Sigmoid colon (tissue), 7 donors: ENCODE measurements around the gene DDX25. TPM values are rescaled to one million over a fixed set of nuclear protein-coding genes. Genes with fewer than 3 reads are reported as not detected.

Source experiments
- DNase-seq: peaks from one replicate; pipeline ENCODE4 v3.0.0-alpha.2; 2019
- H3K27ac ChIP-seq, 4 donors: fragments of 200-600 bp; sonication (generic); one replicate each; pipeline ENCODE4 v1.5.1; 2016 to 2019; ENCODE audit warnings: mild to moderate bottlenecking in 1 of 4
- H3K27me3 ChIP-seq, 3 donors: fragments of 200-600 bp; sonication (generic); one replicate each; pipeline ENCODE4 v1.5.1; 2019; ENCODE audit warnings: mild to moderate bottlenecking in 1 of 3
- H3K36me3 ChIP-seq, 4 donors: fragments of 200-600 bp; sonication (generic); one replicate each; pipeline ENCODE4 v1.5.1; 2016 to 2019
- H3K4me1 ChIP-seq, 4 donors: fragments of 200-600 bp; sonication (generic); one replicate each; pipeline ENCODE4 v1.5.1; 2017 to 2019
- H3K4me3 ChIP-seq, 4 donors: fragments of 200-600 bp; sonication (generic); one replicate each; pipeline ENCODE4 v1.5.1; 2017 to 2019; ENCODE audit warnings: mild to moderate bottlenecking in 2 of 4, moderate library complexity in 1 of 4
- H3K9me3 ChIP-seq, 4 donors: fragments of 200-600 bp in 3 of 4; sonication (generic) in 3 of 4; one replicate each; pipeline versions ENCODE4 v1.5.1 to v1.6.1; 2013 to 2019
- EP300 ChIP-seq, 4 donors: sonication (generic); formaldehyde crosslinking; IDR thresholded peaks; one replicate each; pipeline ENCODE4 v1.6.1; 2017; ENCODE audit warnings: antibody characterized with exemption in 4 of 4
- POLR2A ChIP-seq, 2 donors: fragments of 450-650 bp; IDR thresholded peaks; one replicate each; pipeline ENCODE4 v1.6.1; 2016; ENCODE audit warnings: antibody characterized with exemption in 2 of 2, mild to moderate bottlenecking in 2 of 2, moderate library complexity in 2 of 2
- POLR2AphosphoS5 ChIP-seq, 4 donors: sonication (generic); formaldehyde crosslinking; IDR thresholded peaks; one replicate each; pipeline ENCODE4 v1.6.1; 2017; ENCODE audit warnings: antibody characterized with exemption in 4 of 4
- WGBS, 2 donors: extraction: QIAGEN DNeasy Blood & Tissue Kit; methylation state at CpG; one replicate each; pipeline ENCODE4 v1.1.7; 2013; 5-methylcytosine and 5-hydroxymethylcytosine counted together
- intact Hi-C: fragments of 100-400 bp; cut with DNase I; formaldehyde crosslinking; loops from one replicate; pipeline ENCODE4 v1.15.1; 2023
- polyA plus RNA-seq, 3 donors: library from polyadenylated mRNA; stranded (reverse); fragments of 200-250 nt; gene quantifications; one replicate each; pipeline ENCODE4 v1.2.3, GENCODE V29; 2013
- total RNA-seq, 4 donors: library from RNA; depleted of rRNA; stranded (reverse); fragments of >200 nt; gene quantifications; one replicate each; pipeline ENCODE4 v1.1.0, GENCODE V29; 2016
- TF ChIP-seq, protein P1 (sequence below), 4 experiments: fragments of 450-650 bp in 3 of 4; fragments of 200-600 bp in 1 of 4; IDR thresholded peaks; one replicate each; pipeline ENCODE4 v1.5.1; 2016 to 2019; ENCODE audit warnings: antibody characterized with exemption in 4 of 4, mild to moderate bottlenecking in 3 of 4, moderate library complexity in 2 of 4
- donor health status: healthy with polysubstance abuse.
- donor health status: Bipolar disorder and iron deficiency.
- donor health status: healthy.

Gene DDX25
- total and polyA plus RNA-seq, 7 donors, result 0.14 to 1.7 (median 0.42) TPM; not detected in 1

- H3K27me3 ChIP-seq, result no peaks in the 10 kb centered on the region
- H3K4me3 ChIP-seq, result no peak overlapping the region
- WGBS, 2 donors, result 90 to 95% methylated on average over 8 of the region's 8 CpGs
- no peaks in the 10 kb centered on the region for H3K9me3 ChIP-seq
- H3K36me3 ChIP-seq, result no peaks in the 10 kb centered on the region
- intact Hi-C loops, result loop anchor here (1.0 to 5.0 kb wide), 2 partner anchors 139 to 271 kb away; partner anchors contain the start of gene CDON
- TF ChIP-seq, protein P1, sequence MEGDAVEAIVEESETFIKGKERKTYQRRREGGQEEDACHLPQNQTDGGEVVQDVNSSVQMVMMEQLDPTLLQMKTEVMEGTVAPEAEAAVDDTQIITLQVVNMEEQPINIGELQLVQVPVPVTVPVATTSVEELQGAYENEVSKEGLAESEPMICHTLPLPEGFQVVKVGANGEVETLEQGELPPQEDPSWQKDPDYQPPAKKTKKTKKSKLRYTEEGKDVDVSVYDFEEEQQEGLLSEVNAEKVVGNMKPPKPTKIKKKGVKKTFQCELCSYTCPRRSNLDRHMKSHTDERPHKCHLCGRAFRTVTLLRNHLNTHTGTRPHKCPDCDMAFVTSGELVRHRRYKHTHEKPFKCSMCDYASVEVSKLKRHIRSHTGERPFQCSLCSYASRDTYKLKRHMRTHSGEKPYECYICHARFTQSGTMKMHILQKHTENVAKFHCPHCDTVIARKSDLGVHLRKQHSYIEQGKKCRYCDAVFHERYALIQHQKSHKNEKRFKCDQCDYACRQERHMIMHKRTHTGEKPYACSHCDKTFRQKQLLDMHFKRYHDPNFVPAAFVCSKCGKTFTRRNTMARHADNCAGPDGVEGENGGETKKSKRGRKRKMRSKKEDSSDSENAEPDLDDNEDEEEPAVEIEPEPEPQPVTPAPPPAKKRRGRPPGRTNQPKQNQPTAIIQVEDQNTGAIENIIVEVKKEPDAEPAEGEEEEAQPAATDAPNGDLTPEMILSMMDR (IDR thresholded peaks at IDR 0.05), result no peak
- TF ChIP-seq POLR2A (IDR thresholded peaks at IDR 0.05) (no peak), POLR2AphosphoS5 (IDR thresholded peaks at IDR 0.05) (no peak), EP300 (IDR thresholded peaks at IDR 0.05) (no peak)
- no peak overlapping the region for H3K27ac ChIP-seq
- no peak for DNase-seq
- H3K4me1 ChIP-seq, result peaks cover 0 to 9% (median 4%) of the 10 kb centered on the region in 4 donors
Observed at GRCh38 chr11:125923633-125924032, 19.3 kb downstream of the DDX25 start.

DNA sequence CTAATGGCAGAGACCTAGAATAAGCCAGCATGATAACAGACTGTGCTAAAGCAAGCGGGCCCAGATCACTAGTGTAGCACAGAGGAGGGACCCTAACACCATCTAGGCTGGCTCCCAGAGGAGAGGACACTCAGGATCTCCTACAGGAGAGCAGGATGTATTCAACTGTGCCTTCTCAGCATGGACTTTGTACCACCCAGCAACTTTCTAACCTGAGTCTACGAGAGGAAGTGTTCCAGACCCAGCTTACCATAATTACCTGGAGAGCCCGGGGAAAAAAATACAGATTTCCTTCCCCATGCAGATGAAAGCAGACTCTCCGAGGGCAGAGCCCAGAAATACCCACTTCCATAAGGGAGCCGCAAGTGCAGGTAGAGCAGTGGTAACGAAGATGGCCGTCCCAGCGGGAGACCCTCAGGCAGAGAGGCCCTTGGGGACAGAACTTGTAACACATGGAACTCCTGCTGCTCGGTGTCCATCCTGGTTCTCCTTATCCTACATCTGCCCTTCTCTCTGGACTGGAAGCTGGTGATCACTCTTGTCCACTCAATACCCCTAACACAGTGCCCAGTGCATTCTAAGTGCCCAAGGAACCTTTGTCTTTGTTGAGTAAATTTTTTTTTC lies 20.2 kb downstream of the DDX25 start:
- H3K4me1 ChIP-seq, result peaks cover 0 to 9% (median 4%) of the 10 kb centered on the region in 4 donors
- no peaks in the 10 kb centered on the region for H3K9me3 ChIP-seq
- TF ChIP-seq POLR2AphosphoS5 (IDR thresholded peaks at IDR 0.05) (no peak), POLR2A (IDR thresholded peaks at IDR 0.05) (no peak)
- TF ChIP-seq, protein P1 (IDR thresholded peaks at IDR 0.05), result no peak
- intact Hi-C loops, result loop anchor here (5.0 kb wide), 1 partner anchor 138 kb away; the partner anchor contains the start of gene CDON
- no peaks in the 10 kb centered on the region for H3K36me3 ChIP-seq
- H3K27me3 ChIP-seq, result no peaks in the 10 kb centered on the region
- no peak overlapping the region for H3K27ac ChIP-seq
- no peak overlapping the region for H3K4me3 ChIP-seq
- WGBS, 2 donors, result 65 to 84% methylated on average over 9 of the region's 9 CpGs
- no peak for DNase-seq

DNA sequence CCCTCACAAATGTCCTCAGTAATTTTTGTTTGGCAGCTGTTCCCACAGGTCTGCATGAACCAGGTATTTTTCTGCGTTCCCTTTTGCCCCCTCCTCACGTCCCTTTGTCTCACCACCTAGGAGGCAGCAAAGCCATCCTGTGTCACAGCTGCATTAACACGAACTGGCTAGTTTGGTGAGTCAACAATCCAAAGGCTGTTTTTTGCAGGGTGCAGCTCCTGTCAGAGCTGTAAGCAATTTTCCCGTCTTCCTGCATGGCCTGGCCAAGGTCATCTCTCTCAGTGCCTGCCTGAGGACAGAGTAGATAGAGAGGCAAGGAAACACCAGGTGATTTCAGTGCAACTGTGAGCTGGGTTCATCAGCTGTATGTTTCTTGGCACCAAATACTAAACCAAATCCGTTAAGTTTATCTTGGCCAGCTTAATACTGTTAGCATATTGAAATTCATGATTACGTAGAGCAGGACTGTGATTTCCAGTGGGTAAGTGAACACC lies 21.0 kb downstream of the DDX25 start:
- 13 to 58% methylated on average over 6 of the region's 6 CpGs for WGBS, 2 donors
- H3K27ac ChIP-seq, result no peak overlapping the region
- no peaks in the 10 kb centered on the region for H3K36me3 ChIP-seq
- no peak for DNase-seq
- H3K27me3 ChIP-seq, result no peaks in the 10 kb centered on the region
- H3K4me1 ChIP-seq, result peaks cover 0 to 9% (median 4%) of the 10 kb centered on the region in 4 donors
- intact Hi-C loops, result no loop called here
- no peak overlapping the region for H3K4me3 ChIP-seq
- TF ChIP-seq EP300 (IDR thresholded peaks at IDR 0.05), result no peak
- H3K9me3 ChIP-seq, result no peaks in the 10 kb centered on the region

GRCh38 chr11:125925804-125926203 lies 21.5 kb downstream of the DDX25 start:
- no peaks in the 10 kb centered on the region for H3K9me3 ChIP-seq
- no peak for TF ChIP-seq POLR2AphosphoS5 (IDR thresholded peaks at IDR 0.05)
- TF ChIP-seq POLR2A (IDR thresholded peaks at IDR 0.05), result no peak
- TF ChIP-seq EP300 (IDR thresholded peaks at IDR 0.05), result no peak
- TF ChIP-seq, protein P1 (IDR thresholded peaks at IDR 0.05), result no peak
- no peaks in the 10 kb centered on the region for H3K36me3 ChIP-seq
- H3K4me1 ChIP-seq, result peaks cover 0 to 9% (median 4%) of the 10 kb centered on the region in 4 donors
- intact Hi-C loops, result no loop called here
- H3K27me3 ChIP-seq, result no peaks in the 10 kb centered on the region
- no peak overlapping the region for H3K27ac ChIP-seq
- no peak for DNase-seq
- 20 to 71% methylated on average over 3 of the region's 3 CpGs for WGBS, 2 donors
- no peak overlapping the region for H3K4me3 ChIP-seq

DNA sequence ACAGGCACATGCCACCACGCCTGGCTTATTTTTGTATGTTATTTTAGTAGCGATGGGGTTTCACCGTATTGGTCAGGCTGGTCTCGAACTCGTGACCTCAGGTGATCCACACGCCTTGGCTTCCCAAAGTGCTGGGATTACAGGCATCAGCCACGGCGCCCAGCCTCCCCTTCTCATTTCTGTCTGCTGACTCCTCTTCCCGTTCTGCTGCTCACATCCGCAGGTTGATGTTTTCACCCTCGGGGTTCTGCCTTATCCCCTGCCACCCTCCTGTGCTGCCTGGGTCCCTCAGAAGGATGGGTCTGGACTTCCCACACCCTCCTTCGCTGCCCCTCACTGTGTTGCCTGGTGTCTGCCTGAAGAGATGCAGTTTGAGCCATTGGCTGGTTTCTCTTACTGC lies 22.4 kb downstream of the DDX25 start:
- H3K36me3 ChIP-seq, result no peaks in the 10 kb centered on the region
- H3K4me1 ChIP-seq, result peaks cover 0 to 17% (median 13%) of the 10 kb centered on the region in 4 donors
- H3K27me3 ChIP-seq, result no peaks in the 10 kb centered on the region
- 87 to 90% methylated on average over 12 of the region's 12 CpGs for WGBS, 2 donors
- H3K9me3 ChIP-seq, result no peaks in the 10 kb centered on the region
- TF ChIP-seq POLR2AphosphoS5 (IDR thresholded peaks at IDR 0.05) (no peak), POLR2A (IDR thresholded peaks at IDR 0.05) (no peak), EP300 (IDR thresholded peaks at IDR 0.05) (no peak)
- TF ChIP-seq, protein P1 (IDR thresholded peaks at IDR 0.05), result no peak
- intact Hi-C loops, result no loop called here
- no peak overlapping the region for H3K27ac ChIP-seq
- H3K4me3 ChIP-seq, result no peak overlapping the region
- no peak for DNase-seq
